H1 (cell line): ENCODE results near the gene PIK3R1. TPM values are rescaled to one million over a fixed set of nuclear protein-coding genes. Genes with fewer than 3 reads are reported as not detected.

Experiments used
- CTCF ChIA-PET: fragments of 300-600 bp; sonication (Branson Sonifier 250); formaldehyde crosslinking; loops from one replicate; lab custom pipeline; 2021; ENCODE audit not compliant: partially characterized antibody; lab: Charles Lee
- POLR2A ChIA-PET: fragments of 300-600 bp; sonication (Branson Sonifier 250); formaldehyde crosslinking; loops from one replicate; lab custom pipeline; 2021; ENCODE audit warnings: inconsistent platforms; ENCODE audit not compliant: partially characterized antibody; lab: Charles Lee
- DNase-seq, 2 experiments: peaks; one replicate each; pipeline versions ENCODE4 v3.0.0 to v3.0.0-alpha.2; 2010 to 2022; ENCODE audit warnings: low spot score in 2 of 2, low read depth in 1 of 2, mixed read lengths in 1 of 2
- FAIRE-seq: peaks from 2 replicates; lab custom pipeline; 2011; peaks lifted over from hg19 to GRCh38; lab: Jason Lieb, UNC
- H2AFZ ChIP-seq: 2 replicates; pipeline ENCODE4 v1.8.1; 2012; ENCODE audit warnings: low read length, inconsistent platforms
- H2AK5ac ChIP-seq: 2 replicates; pipeline ENCODE4 v1.6.1; 2013; ENCODE audit warnings: low read depth, low read length
- H2BK120ac ChIP-seq: replicated peaks from 2 replicates; pipeline ENCODE3; 2013; ENCODE audit warnings: low read depth, low read length, inconsistent platforms
- H2BK12ac ChIP-seq: 2 replicates; pipeline ENCODE4 v1.6.1; 2013; ENCODE audit warnings: low read depth, low read length
- H2BK15ac ChIP-seq: 2 replicates; pipeline ENCODE4 v1.6.1; 2013; ENCODE audit warnings: low read length
- H2BK20ac ChIP-seq: 2 replicates; pipeline ENCODE4 v1.6.1; 2013; ENCODE audit warnings: low read length
- H2BK5ac ChIP-seq: 2 replicates; pipeline ENCODE4 v1.6.1; 2013; ENCODE audit warnings: low read depth, low read length
- H3K14ac ChIP-seq: 2 replicates; pipeline ENCODE4 v1.6.1; 2013; ENCODE audit warnings: inconsistent platforms; ENCODE audit not compliant: insufficient read length
- H3K18ac ChIP-seq: 2 replicates; pipeline ENCODE4 v1.6.1; 2013; ENCODE audit warnings: low read length; ENCODE audit errors: extremely low read depth
- H3K23ac ChIP-seq: 2 replicates; pipeline ENCODE4 v1.6.1; 2013; ENCODE audit warnings: inconsistent platforms; ENCODE audit not compliant: insufficient read length
- H3K23me2 ChIP-seq: 2 replicates; pipeline ENCODE4 v1.6.1; 2013; ENCODE audit warnings: low read depth, low read length
- H3K27ac ChIP-seq: 2 replicates; pipeline ENCODE4 v1.6.1; 2011; ENCODE audit warnings: low read depth, low read length, inconsistent platforms
- H3K27me3 ChIP-seq, 4 experiments: replicated peaks in 1 of 4; 1 replicate in 1 of 4; 2 replicates in 3 of 4; pipeline versions ENCODE4 v1.6.1 to v1.8.1; 2011 to 2013; ENCODE audit warnings: low read length in 3 of 4, mild to moderate bottlenecking in 3 of 4, inconsistent platforms in 2 of 4, mixed read lengths in 2 of 4, moderate library complexity in 1 of 4; ENCODE audit not compliant: control insufficient read depth in 3 of 4, insufficient read depth in 3 of 4; ENCODE audit errors: extremely low read depth in 1 of 4
- H3K36me3 ChIP-seq, 4 experiments: 2 replicates each; pipeline versions ENCODE4 v1.6.1 to v1.8.1; 2011 to 2013; ENCODE audit warnings: mild to moderate bottlenecking in 4 of 4, low read length in 3 of 4, moderate library complexity in 2 of 4, control low read depth in 1 of 4, inconsistent platforms in 1 of 4; ENCODE audit not compliant: insufficient read depth in 4 of 4, control insufficient read depth in 2 of 4
- H3K4ac ChIP-seq: replicated peaks from 2 replicates; pipeline ENCODE3; 2013; ENCODE audit warnings: low read length, low read depth, mixed read lengths, inconsistent platforms; ENCODE audit not compliant: insufficient read length
- H3K4me1 ChIP-seq, 4 experiments: replicated peaks in 1 of 4; 1 replicate in 1 of 4; 2 replicates in 3 of 4; pipeline versions ENCODE4 v1.6.1 to v1.8.1; 2011 to 2013; ENCODE audit warnings: low read length in 3 of 4, inconsistent platforms in 2 of 4, mixed read lengths in 1 of 4; ENCODE audit not compliant: insufficient read depth in 4 of 4, control insufficient read depth in 3 of 4
- H3K4me2 ChIP-seq, 2 experiments: 2 replicates each; pipeline versions ENCODE4 v1.6.1 to v1.8.1; 2011 to 2013; ENCODE audit warnings: low read depth in 2 of 2, low read length in 2 of 2, control low read depth in 1 of 2, inconsistent platforms in 1 of 2, mild to moderate bottlenecking in 1 of 2; ENCODE audit not compliant: insufficient read depth in 1 of 2
- H3K4me3 ChIP-seq, 4 experiments: fragments of 200-600, 300-600 bp in 1 of 4; sonication (generic), shearing (Covaris generic), sonication (Bioruptor Twin) in 1 of 4; 2 replicates each; pipeline versions ENCODE4 v1.5.1 to v1.8.1; 2011 to 2016; ENCODE audit warnings: low read length in 4 of 4, low read depth in 3 of 4, control low read depth in 2 of 4, inconsistent platforms in 2 of 4, mild to moderate bottlenecking in 2 of 4, mixed read lengths in 1 of 4, moderate library complexity in 1 of 4; ENCODE audit not compliant: insufficient read depth in 2 of 4; ENCODE audit errors: extremely low read depth in 1 of 4
- H3K56ac ChIP-seq: replicated peaks from 2 replicates; pipeline ENCODE3; 2013; ENCODE audit warnings: low read depth, mild to moderate bottlenecking, mixed read lengths, low read length, inconsistent platforms; ENCODE audit not compliant: insufficient read length
- H3K79me1 ChIP-seq: 2 replicates; pipeline ENCODE4 v1.6.1; 2013; ENCODE audit warnings: low read depth, low read length, control low read depth
- H3K79me2 ChIP-seq, 2 experiments: 2 replicates each; pipeline versions ENCODE4 v1.6.1 to v1.8.1; 2012 to 2013; ENCODE audit warnings: low read length in 2 of 2, mild to moderate bottlenecking in 2 of 2, inconsistent platforms in 1 of 2; ENCODE audit not compliant: insufficient read depth in 2 of 2, control insufficient read depth in 1 of 2
- H3K9ac ChIP-seq, 4 experiments: replicated peaks in 1 of 4; 1 replicate in 1 of 4; 2 replicates in 3 of 4; pipeline versions ENCODE4 v1.6.1 to v1.8.1; 2011 to 2013; ENCODE audit warnings: low read depth in 3 of 4, low read length in 3 of 4, control low read depth in 2 of 4, mild to moderate bottlenecking in 2 of 4, moderate library complexity in 2 of 4, inconsistent platforms in 1 of 4; ENCODE audit errors: extremely low read depth in 1 of 4
- H3K9me3 ChIP-seq, 2 experiments: 2 replicates each; pipeline versions ENCODE4 v1.6.1 to v1.8.1; 2012 to 2013; ENCODE audit warnings: mild to moderate bottlenecking in 2 of 2, moderate library complexity in 2 of 2, control low read depth in 1 of 2, inconsistent platforms in 1 of 2, low read depth in 1 of 2, low read length in 1 of 2, mixed read lengths in 1 of 2; ENCODE audit not compliant: insufficient read depth in 2 of 2
- H4K20me1 ChIP-seq, 2 experiments: replicated peaks in 1 of 2; 2 replicates each; pipeline versions ENCODE3 to v1.8.1; 2011 to 2013; ENCODE audit warnings: inconsistent platforms in 2 of 2, low read length in 2 of 2, mild to moderate bottlenecking in 1 of 2; ENCODE audit not compliant: insufficient read depth in 2 of 2, control insufficient read depth in 1 of 2
- H4K5ac ChIP-seq: 2 replicates; pipeline ENCODE4 v1.6.1; 2013; ENCODE audit warnings: low read length, low read depth, mixed read lengths, inconsistent platforms; ENCODE audit not compliant: insufficient read length
- H4K8ac ChIP-seq: 2 replicates; pipeline ENCODE4 v1.8.0; 2013; ENCODE audit warnings: mild to moderate bottlenecking, moderate library complexity, low read length, inconsistent platforms; ENCODE audit not compliant: insufficient read depth; ENCODE audit errors: extremely low read depth
- H4K91ac ChIP-seq: replicated peaks from 2 replicates; pipeline ENCODE3; 2013; ENCODE audit warnings: low read length, mixed read lengths, inconsistent platforms; ENCODE audit not compliant: insufficient read length
- CTBP2 ChIP-seq: IDR thresholded peaks from 2 replicates; pipeline ENCODE4 v1.7.0; 2011; ENCODE audit warnings: borderline replicate concordance, mild to moderate bottlenecking, moderate library complexity, mixed read lengths, low read length; ENCODE audit not compliant: insufficient read depth, insufficient read length
- HDAC6 ChIP-seq: IDR thresholded peaks from one replicate; pipeline ENCODE4 v1.7.1; 2012; ENCODE audit warnings: low read depth, mild to moderate bottlenecking, inconsistent platforms, low read length, moderate library complexity
- JUN ChIP-seq: IDR thresholded peaks from 2 replicates; pipeline ENCODE4 v1.6.1; 2011; ENCODE audit warnings: low read depth, mild to moderate bottlenecking, improper control_type of control experiment, low read length
- PHF8 ChIP-seq: fragments of 200-600 bp; sonication (generic); conservative IDR thresholded peaks from 2 replicates; pipeline ENCODE4 v1.7.1; 2012; ENCODE audit warnings: low read depth, mild to moderate bottlenecking, inconsistent platforms, low read length, moderate library complexity
- SIX5 ChIP-seq: IDR thresholded peaks from 2 replicates; pipeline ENCODE4 v1.6.1; 2011; ENCODE audit warnings: mild to moderate bottlenecking, low read depth, low read length
- WGBS, 2 experiments: shearing (Covaris generic) in 1 of 2; methylation state at CpG; one replicate each; pipeline versions ENCODE4 v1.1.6 to v1.1.7; 2013 to 2015; ENCODE audit warnings: low lambda C conversion rate in 2 of 2, mixed read lengths in 2 of 2, inconsistent platforms in 1 of 2, low coverage in 1 of 2, missing lambda C conversion rate in 1 of 2; ENCODE audit not compliant: insufficient replicate concordance in 2 of 2, insufficient coverage in 1 of 2, insufficient read length in 1 of 2; ENCODE audit errors: extremely low coverage in 1 of 2, missing lambda C conversion rate in 1 of 2; 5-methylcytosine and 5-hydroxymethylcytosine counted together
- polyA plus RNA-seq, 7 experiments: library from polyadenylated mRNA; depleted of rRNA in 3 of 7; stranded (reverse) in 5 of 7; unstranded in 2 of 7; fragments of >200 nt in 5 of 7; fragments of 200-250 nt in 2 of 7; gene quantifications; 1 replicate in 5 of 7; 2 replicates in 1 of 7; 4 replicates in 1 of 7; pipeline versions ENCODE4 v1.2.1 to v1.2.3, GENCODE V29; 2011 to 2013; ENCODE audit warnings: missing spikeins in 2 of 7, mixed read lengths in 2 of 7
- total RNA-seq: library from RNA; stranded (reverse); fragmentation: NEBNext Ultra II Directional; extraction: Animal tissue kit (Norgen Biotek cat#: 25700); gene quantifications from 2 replicates; pipeline ENCODE4 v1.2.1, GENCODE V29; 2021

The PIK3R1 gene
- total and polyA plus RNA-seq, 2 of the 8 experiments (the other 6 are each of a cell fraction or from before 2014, with no cell fraction given): 2.3 to 13.7 TPM

- no peak for FAIRE-seq
- Histone ChIP-seq H3K4me1 (no peaks in the 10 kb centered on the region), H3K27me3 (no peaks in the 10 kb centered on the region), H3K23me2 (no peaks in the 10 kb centered on the region), H2AK5ac (no peak overlapping the region), H4K20me1 (no peaks in the 10 kb centered on the region), H2BK20ac (no peak overlapping the region), H3K36me3 (no peaks in the 10 kb centered on the region), H3K18ac (no peak overlapping the region), H4K5ac (no peak overlapping the region), H4K8ac (no peak overlapping the region), H2BK5ac (no peak overlapping the region), H3K4me2 (no peak overlapping the region), H3K79me2 (no peaks in the 10 kb centered on the region), H2BK15ac (no peak overlapping the region), H3K27ac (no peak overlapping the region), H4K91ac (peak overlapping the region; percentile 61), H2AFZ (no peak overlapping the region), H2BK12ac (no peak overlapping the region), H3K9ac (no peak overlapping the region), H3K9me3 (peaks cover 0 to 2% of the 10 kb centered on the region in 2 experiments; a peak in 1 of 4 replicates), H3K23ac (no peak overlapping the region), H3K79me1 (no peaks in the 10 kb centered on the region), H3K14ac (no peak overlapping the region), H3K4ac (no peak overlapping the region), H2BK120ac (no peak overlapping the region), H3K4me3 (no peak overlapping the region), H3K56ac (no peak overlapping the region)
- WGBS, 2 experiments: 97% methylated on average over 3 of the region's 3 CpGs; no CpG with 5 or more reads in 1 of the 2 experiments
- CTCF ChIA-PET: interaction anchor here (0.5 to 1.8 kb wide), 2 partner anchors 11 to 64 kb away, joined by 3 to 5 read pairs; no protein-coding TSS in a partner anchor
- POLR2A ChIA-PET: no interaction called here
- DNase-seq: no peak
- no peak for TF ChIP-seq PHF8
- no peak for TF ChIP-seq SIX5
- no peak for TF ChIP-seq CTBP2
- no peak for TF ChIP-seq JUN
- no peak for TF ChIP-seq HDAC6
Measured at GRCh38 chr5:68181039-68181599, 34.4 kb upstream of the PIK3R1 start.
